Mesenchymal stem cell (in vitro differentiated cells and primary cell): Measurements from ENCODE around the gene PKNOX2.
A peak's percentile ranks its signal among the peaks of the same experiment; 100 is the strongest.

Source experiments
- DNase-seq: peaks from one replicate; pipeline ENCODE4 v3.0.0-alpha.2; 2013
- H2AFZ ChIP-seq: one replicate; pipeline ENCODE4 v1.6.1; 2013; ENCODE audit warnings: low read depth, mild to moderate bottlenecking, control low read depth, inconsistent platforms, low read length, moderate library complexity
- H2AK5ac ChIP-seq: 2 replicates; pipeline ENCODE4 v1.6.1; 2013; ENCODE audit warnings: low read length, moderate library complexity, mild to moderate bottlenecking, inconsistent platforms; ENCODE audit not compliant: severe bottlenecking
- H2BK120ac ChIP-seq: one replicate; pipeline ENCODE4 v1.6.1; 2013; ENCODE audit warnings: low read depth, mild to moderate bottlenecking, inconsistent platforms, low read length, moderate library complexity
- H2BK12ac ChIP-seq, 2 experiments: one replicate each; pipeline ENCODE4 v1.6.1; 2013; ENCODE audit warnings: inconsistent platforms in 2 of 2, low read length in 2 of 2, mild to moderate bottlenecking in 2 of 2, moderate library complexity in 2 of 2, control low read depth in 1 of 2
- H2BK15ac ChIP-seq: one replicate; pipeline ENCODE4 v1.6.1; 2013; ENCODE audit warnings: mild to moderate bottlenecking, low read depth, inconsistent platforms; ENCODE audit not compliant: poor library complexity, severe bottlenecking
- H2BK5ac ChIP-seq: 2 replicates; pipeline ENCODE4 v1.6.1; 2013; ENCODE audit warnings: low read depth, mild to moderate bottlenecking, low read length, control low read depth, inconsistent platforms; ENCODE audit not compliant: poor library complexity, severe bottlenecking
- H3K14ac ChIP-seq, 2 experiments: one replicate each; pipeline ENCODE4 v1.6.1; 2013; ENCODE audit warnings: inconsistent platforms in 2 of 2, low read length in 2 of 2, control low read depth in 1 of 2, mild to moderate bottlenecking in 1 of 2, moderate library complexity in 1 of 2
- H3K18ac ChIP-seq, 2 experiments: one replicate each; pipeline ENCODE4 v1.6.1; 2013; ENCODE audit warnings: inconsistent platforms in 2 of 2, low read length in 2 of 2, control low read depth in 1 of 2, low read depth in 1 of 2, mild to moderate bottlenecking in 1 of 2
- H3K23ac ChIP-seq, 2 experiments: one replicate each; pipeline ENCODE4 v1.6.1; 2013; ENCODE audit warnings: inconsistent platforms in 2 of 2, low read length in 2 of 2, mild to moderate bottlenecking in 2 of 2, moderate library complexity in 2 of 2, control low read depth in 1 of 2
- H3K27ac ChIP-seq: 2 replicates; pipeline ENCODE4 v1.5.1; 2013; ENCODE audit warnings: mild to moderate bottlenecking, moderate library complexity, low read length, control low read depth, inconsistent platforms; ENCODE audit not compliant: poor library complexity, severe bottlenecking
- H3K27me3 ChIP-seq, 2 experiments: 2 replicates each; pipeline versions ENCODE4 v1.6.1 to v1.7.0; 2013; ENCODE audit warnings: low read length in 2 of 2, mild to moderate bottlenecking in 2 of 2, moderate library complexity in 2 of 2, control low read depth in 1 of 2, inconsistent platforms in 1 of 2; ENCODE audit not compliant: control insufficient read depth in 1 of 2, insufficient read depth in 1 of 2
- H3K36me3 ChIP-seq, 2 experiments: 2 replicates each; pipeline versions ENCODE4 v1.6.1 to v1.7.0; 2013; ENCODE audit warnings: low read length in 2 of 2, control low read depth in 1 of 2, inconsistent platforms in 1 of 2, low read depth in 1 of 2, mild to moderate bottlenecking in 1 of 2; ENCODE audit not compliant: insufficient read depth in 2 of 2, control insufficient read depth in 1 of 2
- H3K4ac ChIP-seq, 2 experiments: one replicate each; pipeline ENCODE4 v1.6.1; 2013; ENCODE audit warnings: inconsistent platforms in 2 of 2, low read length in 2 of 2, mild to moderate bottlenecking in 2 of 2, moderate library complexity in 2 of 2, control low read depth in 1 of 2, low read depth in 1 of 2
- H3K4me1 ChIP-seq: 2 replicates; pipeline ENCODE4 v1.6.1; 2013; ENCODE audit warnings: low read depth, low read length, control low read depth; ENCODE audit not compliant: control insufficient read depth, insufficient read depth
- H3K4me2 ChIP-seq: 2 replicates; pipeline ENCODE4 v1.6.1; 2013; ENCODE audit warnings: low read length, mild to moderate bottlenecking, inconsistent platforms; ENCODE audit not compliant: poor library complexity, severe bottlenecking
- H3K4me3 ChIP-seq, 2 experiments: 2 replicates each; pipeline versions ENCODE4 v1.5.1 to v1.7.0; 2013; ENCODE audit warnings: low read length in 2 of 2, mild to moderate bottlenecking in 2 of 2, control low read depth in 1 of 2, low read depth in 1 of 2; ENCODE audit not compliant: insufficient read depth in 1 of 2
- H3K79me1 ChIP-seq: replicated peaks from 2 replicates; pipeline ENCODE4 v1.6.1; 2013; ENCODE audit warnings: mild to moderate bottlenecking, control low read depth, low read length, inconsistent platforms; ENCODE audit not compliant: poor library complexity, severe bottlenecking
- H3K9ac ChIP-seq: 2 replicates; pipeline ENCODE4 v1.7.0; 2013; ENCODE audit warnings: mild to moderate bottlenecking, low read length, moderate library complexity
- H3K9me3 ChIP-seq: 2 replicates; pipeline ENCODE4 v1.7.0; 2013; ENCODE audit warnings: mild to moderate bottlenecking, low read length; ENCODE audit not compliant: control insufficient read depth
- H4K8ac ChIP-seq: one replicate; pipeline ENCODE4 v1.6.1; 2013; ENCODE audit warnings: inconsistent platforms, mild to moderate bottlenecking, low read length, moderate library complexity
- H4K91ac ChIP-seq: one replicate; pipeline ENCODE4 v1.6.1; 2013; ENCODE audit warnings: mild to moderate bottlenecking, low read length, inconsistent platforms
- WGBS: methylation state at CpG from one replicate; pipeline ENCODE4 v1.1.7; 2013; ENCODE audit warnings: mixed read lengths; 5-methylcytosine and 5-hydroxymethylcytosine counted together

PKNOX2 gene

DNA sequence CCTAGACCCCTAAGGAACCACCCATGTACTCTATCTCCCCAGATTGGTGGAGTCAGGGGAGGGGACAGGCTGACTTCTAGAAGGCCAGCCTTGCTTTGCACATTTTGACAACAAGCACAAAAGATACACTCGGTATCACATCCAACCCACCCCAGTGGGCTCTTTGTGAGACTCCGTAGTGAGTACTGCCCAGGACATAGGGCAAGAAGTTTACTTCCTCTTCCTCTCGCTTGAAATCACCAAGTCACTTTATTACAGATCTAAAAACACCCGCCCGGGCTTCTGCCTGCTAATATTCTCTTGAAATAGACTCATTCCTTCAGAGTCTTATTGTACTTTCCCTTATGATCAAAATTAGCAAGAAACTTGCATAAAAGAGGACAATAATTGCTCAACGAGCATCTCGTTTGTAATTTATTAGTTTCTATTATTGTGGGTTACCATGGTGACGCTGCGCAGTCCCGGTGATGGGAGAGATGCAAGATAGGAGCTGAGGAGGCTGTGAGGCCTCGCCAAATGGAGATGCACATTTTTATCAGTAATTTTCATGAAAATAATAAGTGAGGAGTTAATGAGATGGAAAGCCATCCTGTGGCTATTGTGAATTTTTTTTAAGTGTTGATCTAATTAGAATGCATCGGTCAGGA, 234.6 kb downstream of the PKNOX2 start:
- H3K4ac ChIP-seq = no peak overlapping the region
- H2BK12ac ChIP-seq = no peak overlapping the region
- no peak for DNase-seq
- no peaks in the 10 kb centered on the region for H3K79me1 ChIP-seq
- 93% methylated on average over 12 of the region's 12 CpGs for WGBS
- no peaks in the 10 kb centered on the region for H3K9me3 ChIP-seq
- H3K27me3 ChIP-seq = peaks cover 0 to 50% of the 10 kb centered on the region in 2 experiments
- no peak overlapping the region for H2AFZ ChIP-seq
- H3K9ac ChIP-seq = no peak overlapping the region
- H3K14ac ChIP-seq = no peak overlapping the region
- H4K8ac ChIP-seq = no peak overlapping the region
- no peak overlapping the region for H3K18ac ChIP-seq
- H3K4me1 ChIP-seq = peaks cover 10% of the 10 kb centered on the region
- H2BK15ac ChIP-seq = no peak overlapping the region
- H2BK120ac ChIP-seq = no peak overlapping the region
- H3K4me3 ChIP-seq = no peak overlapping the region
- no peak overlapping the region for H2AK5ac ChIP-seq
- no peak overlapping the region for H3K4me2 ChIP-seq
- H4K91ac ChIP-seq = no peak overlapping the region
- no peak overlapping the region for H2BK5ac ChIP-seq
- peaks cover 0 to 64% of the 10 kb centered on the region in 2 experiments for H3K36me3 ChIP-seq
- H3K27ac ChIP-seq = no peak overlapping the region
- H3K23ac ChIP-seq = no peak overlapping the region

DNA sequence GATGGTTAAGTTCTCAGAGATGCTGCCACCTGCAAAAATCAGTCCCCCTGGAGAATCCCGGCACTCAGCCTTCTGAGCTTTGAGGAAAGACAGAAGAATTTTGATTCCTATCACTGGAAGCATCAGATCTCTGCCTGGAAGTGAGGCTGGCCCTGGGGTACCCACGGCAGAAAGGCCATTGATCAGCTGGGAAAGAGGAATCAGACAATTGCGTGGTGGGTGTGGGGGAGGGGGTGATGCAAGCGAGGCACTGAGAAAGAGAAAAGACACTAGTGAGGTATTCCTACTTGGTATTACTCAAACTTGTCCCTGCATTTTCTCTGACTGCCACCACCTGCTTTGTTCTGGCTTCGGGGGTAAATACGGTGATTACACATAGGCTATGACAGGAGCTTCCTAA, 235.4 kb downstream of the PKNOX2 start:
- Histone ChIP-seq H2BK5ac (no peak overlapping the region), H3K4me1 (peaks cover 16% of the 10 kb centered on the region), H3K18ac (no peak overlapping the region), H3K27me3 (peaks cover 0 to 52% of the 10 kb centered on the region in 2 experiments), H2AK5ac (no peak overlapping the region), H3K4ac (no peak overlapping the region), H3K4me2 (no peak overlapping the region), H3K9me3 (no peaks in the 10 kb centered on the region), H3K9ac (no peak overlapping the region), H2BK12ac (no peak overlapping the region), H3K27ac (no peak overlapping the region), H2BK15ac (no peak overlapping the region), H3K14ac (no peak overlapping the region), H2AFZ (no peak overlapping the region), H3K79me1 (no peaks in the 10 kb centered on the region), H4K91ac (no peak overlapping the region), H3K23ac (no peak overlapping the region), H2BK120ac (no peak overlapping the region), H3K36me3 (peaks cover 0 to 65% of the 10 kb centered on the region in 2 experiments), H3K4me3 (no peak overlapping the region), H4K8ac (no peak overlapping the region)
- DNase-seq = no peak
- WGBS = 94% methylated on average over 6 of the region's 6 CpGs

DNA sequence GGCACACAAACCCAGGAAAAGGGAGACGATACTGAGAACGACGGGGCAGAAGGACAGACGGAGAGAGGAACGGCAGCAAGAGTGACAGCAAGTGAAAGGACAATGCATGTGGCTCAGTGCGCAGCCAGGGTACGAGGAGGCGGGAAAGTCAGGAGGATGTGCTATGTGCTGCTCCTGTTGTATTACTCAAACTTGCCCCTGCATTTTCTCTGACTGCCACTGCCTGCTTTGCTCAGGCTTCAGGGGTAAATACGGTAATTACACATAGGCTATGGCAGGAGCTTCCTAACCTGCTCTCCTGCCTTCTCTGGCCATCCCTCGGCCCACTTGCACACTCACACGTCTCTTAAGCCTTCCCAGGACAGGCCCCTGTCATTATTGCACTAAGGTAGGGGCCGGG, 236.7 kb downstream of the PKNOX2 start:
- Histone ChIP-seq H4K91ac (no peak overlapping the region), H2BK15ac (no peak overlapping the region), H3K27me3 (peaks cover 0 to 63% of the 10 kb centered on the region in 2 experiments), H2AFZ (no peak overlapping the region), H3K27ac (no peak overlapping the region), H3K4ac (no peak overlapping the region), H3K4me2 (no peak overlapping the region), H3K9ac (no peak overlapping the region), H3K9me3 (no peaks in the 10 kb centered on the region), H2BK12ac (peak overlapping the region in 1 of 2 experiments; percentile 2), H2BK5ac (no peak overlapping the region), H3K14ac (peak overlapping the region in 1 of 2 experiments; percentile 23), H2BK120ac (no peak overlapping the region), H3K79me1 (peaks cover 1% of the 10 kb centered on the region), H2AK5ac (no peak overlapping the region), H3K18ac (no peak overlapping the region), H3K4me1 (peaks cover 16% of the 10 kb centered on the region), H3K36me3 (peaks cover 0 to 72% of the 10 kb centered on the region in 2 experiments), H3K4me3 (no peak overlapping the region), H3K23ac (no peak overlapping the region), H4K8ac (no peak overlapping the region)
- DNase-seq = no peak
- 90% methylated on average over 12 of the region's 12 CpGs for WGBS

DNA sequence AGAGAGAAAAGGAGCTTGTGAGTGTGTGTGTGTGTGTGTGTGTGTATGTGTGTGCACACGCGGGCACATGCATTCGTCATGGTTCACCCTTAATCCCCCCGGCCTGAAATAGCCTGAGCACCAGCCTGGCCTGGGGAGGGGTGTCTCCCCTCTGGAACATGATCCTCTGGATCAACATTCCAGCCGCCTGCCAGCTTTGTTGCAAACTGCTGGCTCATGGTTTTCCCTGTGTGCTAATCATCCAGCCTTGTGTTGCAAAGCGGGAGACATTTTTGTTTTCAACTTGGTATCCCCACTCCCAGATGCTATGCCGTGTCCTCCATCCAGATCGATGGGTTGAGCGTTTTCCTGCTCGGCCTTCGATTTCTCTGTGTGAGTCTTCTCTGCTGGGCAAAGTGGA, 237.2 kb downstream of the PKNOX2 start:
- no peak overlapping the region for H3K27ac ChIP-seq
- no peak overlapping the region for H2BK15ac ChIP-seq
- WGBS = 93% methylated on average over 9 of the region's 11 CpGs

More for the DNA sequence above, 237.2 kb downstream of the PKNOX2 start:
- H3K14ac ChIP-seq = no peak overlapping the region
- no peak overlapping the region for H4K8ac ChIP-seq
- H3K4ac ChIP-seq = no peak overlapping the region
- H2BK120ac ChIP-seq = no peak overlapping the region
- no peak overlapping the region for H3K9ac ChIP-seq
- H2BK5ac ChIP-seq = no peak overlapping the region
- H3K4me1 ChIP-seq = peaks cover 16% of the 10 kb centered on the region
- H4K91ac ChIP-seq = no peak overlapping the region
- no peaks in the 10 kb centered on the region for H3K9me3 ChIP-seq
- no peak overlapping the region for H3K23ac ChIP-seq
- no peak overlapping the region for H2AK5ac ChIP-seq
- H3K18ac ChIP-seq = no peak overlapping the region
- no peak overlapping the region for H3K4me2 ChIP-seq
- H3K27me3 ChIP-seq = peaks cover 0 to 68% of the 10 kb centered on the region in 2 experiments
- peaks cover 1% of the 10 kb centered on the region for H3K79me1 ChIP-seq
- H2AFZ ChIP-seq = no peak overlapping the region
- H2BK12ac ChIP-seq = no peak overlapping the region
- H3K4me3 ChIP-seq = no peak overlapping the region
- H3K36me3 ChIP-seq = peaks cover 0 to 76% of the 10 kb centered on the region in 2 experiments
- DNase-seq = peak; percentile 16
